Lung microvascular endothelial cell (primary cell): ENCODE measurements around the gene DUSP22. TPM values are rescaled to one million over a fixed set of nuclear protein-coding genes. Genes with fewer than 3 reads are reported as not detected.
"Not testable (repeated sequence)": the region's sequence is repeated elsewhere in the genome, so short reads cannot be mapped to it uniquely, and the experiment has no call there.

Experiments used
- DNase-seq, 2 donors: peaks; one replicate each; pipeline versions ENCODE4 v3.0.0 to v3.0.0-alpha.2; 2010; ENCODE audit warnings: low read depth in 2 of 2
- total RNA-seq: library from RNA; depleted of rRNA; stranded (reverse); fragments of >200 nt; gene quantifications from 2 replicates; pipeline ENCODE4 v1.2.1, GENCODE V29; 2014

Gene DUSP22
- total RNA-seq, 1 donor from 2014 or later = 28.2 TPM

GRCh38 chr6:363291-363690 lies 71.0 kb downstream of the DUSP22 start:
- no peak for DNase-seq

- DNase-seq = no peak
Observed at GRCh38 chr6:363909-364308, 71.6 kb downstream of the DUSP22 start.

GRCh38 chr6:364609-365540 lies 72.6 kb downstream of the DUSP22 start:
- no peak for DNase-seq

- DNase-seq = no peak
Observed at GRCh38 chr6:365835-366234, 73.5 kb downstream of the DUSP22 start.

GRCh38 chr6:366389-367297 lies 74.4 kb downstream of the DUSP22 start:
- no peak for DNase-seq

GRCh38 chr6:367298-367794 lies 75.1 kb downstream of the DUSP22 start:
- no peak for DNase-seq

- DNase-seq = no peak
Observed at GRCh38 chr6:367891-368630, 75.8 kb downstream of the DUSP22 start.

GRCh38 chr6:369559-370431 lies 77.5 kb downstream of the DUSP22 start:
- no peak for DNase-seq

- DNase-seq = no peak
Observed at GRCh38 chr6:370555-370954, 78.3 kb downstream of the DUSP22 start.

GRCh38 chr6:371851-372250 lies 79.6 kb downstream of the DUSP22 start:
- DNase-seq = not testable (repeated sequence)

- no peak for DNase-seq
Observed at GRCh38 chr6:372336-372911, 80.1 kb downstream of the DUSP22 start.

GRCh38 chr6:373031-373430 lies 80.7 kb downstream of the DUSP22 start:
- no peak for DNase-seq

- peak in 1 of 2 donors; percentile 28 for DNase-seq
Observed at GRCh38 chr6:373773-374724, 81.8 kb downstream of the DUSP22 start.

GRCh38 chr6:374956-375355 lies 82.7 kb downstream of the DUSP22 start:
- DNase-seq = no peak

GRCh38 chr6:376827-377640 lies 84.7 kb downstream of the DUSP22 start:
- DNase-seq = no peak

GRCh38 chr6:377641-378020 lies 85.3 kb downstream of the DUSP22 start:
- not testable (repeated sequence) for DNase-seq

GRCh38 chr6:378090-378957 lies 86.0 kb downstream of the DUSP22 start:
- DNase-seq = no peak
